Ectodermal cell (in vitro differentiated cells): ENCODE measurements around the gene SLC15A3.

Experiments used
- H3K27ac ChIP-seq: 2 replicates; pipeline ENCODE4 v1.7.0; 2013; ENCODE audit warnings: mild to moderate bottlenecking, low read depth, low read length; ENCODE audit not compliant: insufficient read depth, poor library complexity, severe bottlenecking
- H3K27me3 ChIP-seq: 2 replicates; pipeline ENCODE4 v1.7.0; 2013; ENCODE audit warnings: mild to moderate bottlenecking, low read length; ENCODE audit not compliant: insufficient read depth, control insufficient read depth, poor library complexity, severe bottlenecking
- H3K36me3 ChIP-seq: one replicate; pipeline ENCODE4 v1.7.0; 2013; ENCODE audit warnings: low read length; ENCODE audit not compliant: control insufficient read depth, insufficient read depth
- H3K4me1 ChIP-seq: one replicate; pipeline ENCODE4 v1.7.0; 2013; ENCODE audit warnings: low read length; ENCODE audit not compliant: control insufficient read depth, insufficient read depth
- H3K4me3 ChIP-seq: 2 replicates; pipeline ENCODE4 v1.7.0; 2013; ENCODE audit warnings: low read depth, low read length, control low read depth; ENCODE audit not compliant: insufficient read depth
- H3K9me3 ChIP-seq: 2 replicates; pipeline ENCODE4 v1.7.0; 2013; ENCODE audit warnings: mild to moderate bottlenecking, low read length, moderate library complexity; ENCODE audit not compliant: control insufficient read depth
- WGBS, 2 experiments: methylation state at CpG; one replicate each; pipeline ENCODE4 v1.1.7; 2013; ENCODE audit warnings: missing lambda C conversion rate in 2 of 2; 5-methylcytosine and 5-hydroxymethylcytosine counted together

The SLC15A3 gene

GRCh38 chr11:60908803-60909202 lies 43.2 kb downstream of the SLC15A3 start:
- H3K27me3 ChIP-seq = peaks cover 28% of the 10 kb centered on the region
- WGBS, 2 experiments = 49% methylated on average over 1 of the region's 1 CpG

GRCh38 chr11:60906132-60906972 lies 45.6 kb downstream of the SLC15A3 start, which contains the start of gene PRPF19:
TSS of gene PRPF19 (minus strand) at chr11:60906585. CDS start at chr11:60906382, 203 bp downstream.
- H3K27ac ChIP-seq = peak within 1 kb of the TSS; percentile 76
- peak within 1 kb of the TSS; percentile 73 for H3K4me3 ChIP-seq
- WGBS, 2 experiments = 0% methylated on average over 75 of the region's 75 CpGs
- H3K27me3 ChIP-seq = peaks cover 28% of the 10 kb centered on the region
- no peaks in the 10 kb centered on the region for H3K9me3 ChIP-seq
- peaks cover 18% of the 10 kb centered on the region for H3K36me3 ChIP-seq
- H3K4me1 ChIP-seq = peaks cover 6% of the 10 kb centered on the region

More at GRCh38 chr11:60908803-60909202, 43.2 kb downstream of the SLC15A3 start:
- Histone ChIP-seq H3K4me3 (no peak overlapping the region), H3K36me3 (no peaks in the 10 kb centered on the region), H3K27ac (no peak overlapping the region), H3K9me3 (no peaks in the 10 kb centered on the region), H3K4me1 (peaks cover 14% of the 10 kb centered on the region)

GRCh38 chr11:60905551-60906113 lies 46.3 kb downstream of the SLC15A3 start:
- Histone ChIP-seq H3K9me3 (no peaks in the 10 kb centered on the region), H3K36me3 (peaks cover 22% of the 10 kb centered on the region), H3K4me1 (peaks cover 6% of the 10 kb centered on the region), H3K27me3 (peaks cover 28% of the 10 kb centered on the region), H3K4me3 (peak overlapping the region; percentile 73), H3K27ac (peak overlapping the region; percentile 76)
- WGBS, 2 experiments = 5 to 13% methylated on average over 16 of the region's 16 CpGs

- WGBS, 2 experiments = 77 to 79% methylated on average over 5 to 6 of the region's 6 CpGs
- Histone ChIP-seq H3K4me1 (peaks cover 6% of the 10 kb centered on the region), H3K4me3 (peak overlapping the region; percentile 73), H3K27ac (no peak overlapping the region), H3K27me3 (peaks cover 27% of the 10 kb centered on the region), H3K36me3 (peaks cover 22% of the 10 kb centered on the region), H3K9me3 (no peaks in the 10 kb centered on the region)
Observed at GRCh38 chr11:60905047-60905446, 46.9 kb downstream of the SLC15A3 start.

- Histone ChIP-seq H3K27me3 (peaks cover 3% of the 10 kb centered on the region), H3K4me1 (peaks cover 6% of the 10 kb centered on the region), H3K27ac (no peak overlapping the region), H3K9me3 (no peaks in the 10 kb centered on the region), H3K36me3 (peaks cover 38% of the 10 kb centered on the region), H3K4me3 (no peak overlapping the region)
- 97 to 98% methylated on average over 11 of the region's 11 CpGs for WGBS, 2 experiments
Observed at GRCh38 chr11:60902625-60903024, 49.4 kb downstream of the SLC15A3 start.

GRCh38 chr11:60900673-60901404 lies 51.1 kb downstream of the SLC15A3 start:
- 92 to 94% methylated on average over 13 of the region's 13 CpGs for WGBS, 2 experiments
- H3K4me3 ChIP-seq = no peak overlapping the region
- no peaks in the 10 kb centered on the region for H3K9me3 ChIP-seq
- H3K4me1 ChIP-seq = peaks cover 6% of the 10 kb centered on the region
- H3K27me3 ChIP-seq = no peaks in the 10 kb centered on the region
- no peak overlapping the region for H3K27ac ChIP-seq
- peaks cover 51% of the 10 kb centered on the region for H3K36me3 ChIP-seq

- Histone ChIP-seq H3K27me3 (no peaks in the 10 kb centered on the region), H3K36me3 (peaks cover 51% of the 10 kb centered on the region), H3K9me3 (no peaks in the 10 kb centered on the region), H3K4me3 (no peak overlapping the region), H3K4me1 (peaks cover 1% of the 10 kb centered on the region), H3K27ac (no peak overlapping the region)
- WGBS, 2 experiments = 80 to 81% methylated on average over 3 to 4 of the region's 4 CpGs
Observed at GRCh38 chr11:60899977-60900376, 52.0 kb downstream of the SLC15A3 start.

GRCh38 chr11:60899046-60899936 lies 52.7 kb downstream of the SLC15A3 start:
- no peaks in the 10 kb centered on the region for H3K9me3 ChIP-seq
- no peaks in the 10 kb centered on the region for H3K4me1 ChIP-seq
- H3K4me3 ChIP-seq = no peak overlapping the region
- H3K27ac ChIP-seq = no peak overlapping the region
- peaks cover 51% of the 10 kb centered on the region for H3K36me3 ChIP-seq
- H3K27me3 ChIP-seq = no peaks in the 10 kb centered on the region
- WGBS, 2 experiments = 64 to 67% methylated on average over 10 to 12 of the region's 12 CpGs

GRCh38 chr11:60897496-60897895 lies 54.5 kb downstream of the SLC15A3 start:
- WGBS, 2 experiments = 94 to 97% methylated on average over 4 of the region's 4 CpGs
- Histone ChIP-seq H3K4me3 (no peak overlapping the region), H3K4me1 (no peaks in the 10 kb centered on the region), H3K36me3 (peaks cover 45% of the 10 kb centered on the region), H3K27me3 (no peaks in the 10 kb centered on the region), H3K27ac (no peak overlapping the region), H3K9me3 (no peaks in the 10 kb centered on the region)
